HTERT RPE-1 (cell line): Measurements from ENCODE around the gene DPEP1.
"Not testable (repeated sequence)": the region's sequence is repeated elsewhere in the genome, so short reads cannot be mapped to it uniquely, and the experiment has no call there.

ENCODE experiments used
- in situ Hi-C: fragments of 300-500 bp; cut with MboI; formaldehyde crosslinking; loops from 4 replicates; pipeline ENCODE4 v1.14.3; 2020; ENCODE audit warnings: low sequenced_read_pairs

The DPEP1 gene

GRCh38 chr16:89613231-89613953 is at the start of gene DPEP1:
TSS of gene DPEP1 (plus strand) at chr16:89613642. CDS start at chr16:89630411, 16,769 bp downstream.
- in situ Hi-C loops = no loop called here

GRCh38 chr16:89564476-89565255 is 48.8 kb upstream of the DPEP1 start:
- in situ Hi-C loops = no loop called here

GRCh38 chr16:89565256-89565505 is 48.3 kb upstream of the DPEP1 start:
- in situ Hi-C loops = no loop called here

- in situ Hi-C loops = no loop called here
Observed at GRCh38 chr16:89565506-89566372, 47.7 kb upstream of the DPEP1 start.

- in situ Hi-C loops = no loop called here
Observed at GRCh38 chr16:89567656-89568594, 45.5 kb upstream of the DPEP1 start.

- in situ Hi-C loops = no loop called here
Observed at GRCh38 chr16:89569506-89570341, 43.7 kb upstream of the DPEP1 start.

GRCh38 chr16:89570342-89570923 is 43.0 kb upstream of the DPEP1 start:
- in situ Hi-C loops = no loop called here

- in situ Hi-C loops = not testable (repeated sequence)
Observed at GRCh38 chr16:89570983-89571598, 42.4 kb upstream of the DPEP1 start.

- in situ Hi-C loops = no loop called here
Observed at GRCh38 chr16:89571636-89572035, 41.8 kb upstream of the DPEP1 start.

- in situ Hi-C loops = no loop called here
Observed at GRCh38 chr16:89572073-89572484, 41.4 kb upstream of the DPEP1 start.

- in situ Hi-C loops = no loop called here
Observed at GRCh38 chr16:89572485-89573205, 40.8 kb upstream of the DPEP1 start.

GRCh38 chr16:89573826-89574680 is 39.4 kb upstream of the DPEP1 start:
- in situ Hi-C loops = no loop called here

GRCh38 chr16:89574681-89575246 is 38.7 kb upstream of the DPEP1 start:
- in situ Hi-C loops = no loop called here

- in situ Hi-C loops = no loop called here
Observed at GRCh38 chr16:89575247-89576152, 37.9 kb upstream of the DPEP1 start, which contains the start of gene CPNE7. TSS of gene CPNE7 (plus strand) at chr16:89575758. CDS start at chr16:89575898, 140 bp downstream.

GRCh38 chr16:89576153-89577054 is 37.0 kb upstream of the DPEP1 start:
- in situ Hi-C loops = no loop called here
